Progenitor cell of endocrine pancreas (in vitro differentiated cells): ENCODE measurements around the gene ZSWIM6. TPM values are rescaled to one million over a fixed set of nuclear protein-coding genes. Genes with fewer than 3 reads are reported as not detected.
A peak's percentile ranks its signal among the peaks of the same experiment; 100 is the strongest.

Experiments
- DNase-seq: peaks from one replicate; pipeline ENCODE4 v3.0.0; 2021; ENCODE audit warnings: low spot score; ENCODE audit not compliant: unreplicated experiment
- H3K27ac Mint-ChIP-seq: 2 replicates; pipeline ENCODE4 v1.8.0; 2021; ENCODE audit warnings: mild to moderate bottlenecking, moderate library complexity, mixed read lengths
- H3K27me3 Mint-ChIP-seq: 2 replicates; pipeline ENCODE4 v1.8.0; 2021; ENCODE audit warnings: mixed read lengths
- H3K36me3 Mint-ChIP-seq: 2 replicates; pipeline ENCODE4 v1.8.0; 2022; ENCODE audit warnings: mixed read lengths; ENCODE audit not compliant: insufficient read depth
- H3K4me1 Mint-ChIP-seq: 2 replicates; pipeline ENCODE4 v1.8.0; 2021; ENCODE audit warnings: low read depth, mixed read lengths
- H3K4me3 Mint-ChIP-seq: 2 replicates; pipeline ENCODE4 v1.8.0; 2021; ENCODE audit warnings: low read depth, mild to moderate bottlenecking, moderate library complexity, mixed read lengths
- H3K9me3 Mint-ChIP-seq: 2 replicates; pipeline ENCODE4 v1.8.0; 2021; ENCODE audit warnings: low read depth, mixed read lengths
- total RNA-seq: library from RNA; stranded (reverse); gene quantifications from 2 replicates; pipeline ENCODE4 v1.2.1, GENCODE V29; 2021
- TF ChIP-seq, protein P1 (sequence below): fragments of 200-600 bp; sonication (generic); IDR thresholded peaks from one replicate; pipeline ENCODE4 v1.5.0; 2021; ENCODE audit warnings: antibody characterized with exemption, mild to moderate bottlenecking; ENCODE audit not compliant: unreplicated experiment

The ZSWIM6 gene
- total RNA-seq, 1 donor from 2014 or later: 35.2 TPM

DNA sequence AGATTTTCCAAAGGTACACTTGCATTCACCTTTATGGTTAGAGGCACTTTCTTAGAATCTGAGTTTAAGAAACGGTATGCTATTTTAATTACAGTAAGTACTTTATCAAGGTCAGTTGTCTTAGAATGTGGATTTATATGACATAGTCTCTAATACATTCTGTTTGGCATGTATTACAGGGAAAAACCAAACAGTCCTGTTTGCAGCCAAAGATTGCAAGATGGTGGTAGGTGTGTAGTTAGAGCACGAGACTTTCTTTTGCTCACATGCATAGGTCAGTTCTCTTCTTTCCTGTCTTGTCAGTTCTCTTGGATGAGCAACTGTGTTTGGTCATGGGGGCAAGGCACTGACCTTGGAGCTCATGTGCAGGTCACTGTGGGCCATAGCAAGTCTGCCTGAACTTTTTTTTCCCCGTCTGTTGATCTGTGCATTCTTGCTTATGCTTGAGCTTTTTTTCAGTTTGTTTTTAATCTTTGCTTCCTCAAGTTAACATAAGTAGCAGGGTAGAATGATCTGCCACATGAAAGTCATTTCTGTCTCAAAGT is 20.6 kb downstream of the ZSWIM6 start:
- H3K27ac Mint-ChIP-seq: peak overlapping the region; percentile 40
- H3K36me3 Mint-ChIP-seq: no peaks in the 10 kb centered on the region

GRCh38 chr5:61353293-61353692 is 21.2 kb downstream of the ZSWIM6 start:
- Mint-ChIP-seq H3K36me3 (peaks cover 2% of the 10 kb centered on the region), H3K9me3 (peaks cover 6% of the 10 kb centered on the region), H3K27ac (no peak overlapping the region), H3K4me1 (peaks cover 20% of the 10 kb centered on the region), H3K27me3 (no peaks in the 10 kb centered on the region), H3K4me3 (no peak overlapping the region)
- TF ChIP-seq, protein P1, sequence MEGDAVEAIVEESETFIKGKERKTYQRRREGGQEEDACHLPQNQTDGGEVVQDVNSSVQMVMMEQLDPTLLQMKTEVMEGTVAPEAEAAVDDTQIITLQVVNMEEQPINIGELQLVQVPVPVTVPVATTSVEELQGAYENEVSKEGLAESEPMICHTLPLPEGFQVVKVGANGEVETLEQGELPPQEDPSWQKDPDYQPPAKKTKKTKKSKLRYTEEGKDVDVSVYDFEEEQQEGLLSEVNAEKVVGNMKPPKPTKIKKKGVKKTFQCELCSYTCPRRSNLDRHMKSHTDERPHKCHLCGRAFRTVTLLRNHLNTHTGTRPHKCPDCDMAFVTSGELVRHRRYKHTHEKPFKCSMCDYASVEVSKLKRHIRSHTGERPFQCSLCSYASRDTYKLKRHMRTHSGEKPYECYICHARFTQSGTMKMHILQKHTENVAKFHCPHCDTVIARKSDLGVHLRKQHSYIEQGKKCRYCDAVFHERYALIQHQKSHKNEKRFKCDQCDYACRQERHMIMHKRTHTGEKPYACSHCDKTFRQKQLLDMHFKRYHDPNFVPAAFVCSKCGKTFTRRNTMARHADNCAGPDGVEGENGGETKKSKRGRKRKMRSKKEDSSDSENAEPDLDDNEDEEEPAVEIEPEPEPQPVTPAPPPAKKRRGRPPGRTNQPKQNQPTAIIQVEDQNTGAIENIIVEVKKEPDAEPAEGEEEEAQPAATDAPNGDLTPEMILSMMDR: no peak
- DNase-seq: no peak

More for the DNA sequence above, 20.6 kb downstream of the ZSWIM6 start:
- Mint-ChIP-seq H3K9me3 (peaks cover 3% of the 10 kb centered on the region), H3K4me1 (peaks cover 20% of the 10 kb centered on the region), H3K4me3 (no peak overlapping the region), H3K27me3 (no peaks in the 10 kb centered on the region)
- TF ChIP-seq, protein P1: no peak
- DNase-seq: no peak

DNA sequence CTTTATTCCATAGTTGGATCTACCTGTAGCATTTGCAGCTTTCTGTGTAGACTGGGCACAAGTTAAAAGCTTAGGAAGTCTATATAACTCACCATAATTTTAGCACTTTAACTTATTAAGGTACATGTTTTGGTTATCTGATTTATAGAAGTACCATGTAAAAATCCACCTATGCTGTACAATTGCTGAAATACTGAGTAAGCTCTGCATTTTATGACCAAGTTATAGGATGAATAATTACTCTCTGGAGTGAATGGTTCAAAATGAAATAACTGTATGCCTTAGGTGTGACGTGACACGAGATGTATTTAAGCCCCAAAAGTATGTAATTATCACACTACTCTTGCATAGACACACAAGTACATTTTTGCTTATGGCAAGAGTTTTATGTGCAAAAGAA is 22.1 kb downstream of the ZSWIM6 start:
- Mint-ChIP-seq H3K4me1 (peaks cover 20% of the 10 kb centered on the region), H3K27ac (no peak overlapping the region), H3K36me3 (peaks cover 2% of the 10 kb centered on the region), H3K4me3 (no peak overlapping the region), H3K9me3 (peaks cover 6% of the 10 kb centered on the region), H3K27me3 (no peaks in the 10 kb centered on the region)
- DNase-seq: no peak
- TF ChIP-seq, protein P1: no peak

GRCh38 chr5:61357745-61358144 is 25.7 kb downstream of the ZSWIM6 start:
- Mint-ChIP-seq H3K36me3 (peaks cover 4% of the 10 kb centered on the region), H3K4me3 (no peak overlapping the region), H3K4me1 (peaks cover 17% of the 10 kb centered on the region), H3K27me3 (no peaks in the 10 kb centered on the region), H3K27ac (peak overlapping the region; percentile 7), H3K9me3 (peaks cover 6% of the 10 kb centered on the region)
- DNase-seq: no peak
- TF ChIP-seq, protein P1: peak; percentile 47

DNA sequence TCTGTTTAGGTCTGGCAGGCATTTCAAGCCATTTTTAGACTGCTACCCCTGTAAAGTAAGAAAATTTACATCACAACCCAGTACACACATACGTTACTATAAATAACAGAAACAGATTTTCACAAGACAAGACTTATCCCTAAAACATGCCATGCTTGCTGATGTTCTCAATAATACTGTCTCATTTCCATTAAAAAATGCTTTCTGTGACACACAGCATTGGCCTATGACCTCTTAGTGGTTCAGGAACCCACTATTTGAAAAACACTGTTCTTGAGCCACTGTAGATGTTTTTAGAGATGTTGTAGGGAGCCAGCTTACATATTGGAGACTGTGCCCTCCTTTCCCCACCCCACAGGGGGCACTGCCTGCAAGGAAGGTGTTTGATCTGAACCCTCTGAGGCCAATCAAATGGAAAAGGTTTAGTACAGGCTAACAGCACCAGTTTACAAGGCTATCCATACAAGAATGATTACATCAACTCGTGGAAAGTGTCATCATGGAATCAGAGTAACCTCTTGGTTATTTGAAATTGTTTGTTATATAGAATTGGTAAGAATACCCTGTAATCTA is 30.8 kb downstream of the ZSWIM6 start:
- peak overlapping the region; percentile 73 for H3K27ac Mint-ChIP-seq
- H3K27me3 Mint-ChIP-seq: no peaks in the 10 kb centered on the region
- peaks cover 2% of the 10 kb centered on the region for H3K9me3 Mint-ChIP-seq
- no peak for DNase-seq
- H3K4me3 Mint-ChIP-seq: no peak overlapping the region
- H3K36me3 Mint-ChIP-seq: peaks cover 3% of the 10 kb centered on the region
- TF ChIP-seq, protein P1: peak; percentile 43
- H3K4me1 Mint-ChIP-seq: peaks cover 17% of the 10 kb centered on the region
